Embryonic facial prominence (tissue), 1 donor: ENCODE data around the gene RANBP3L.
"Not testable (repeated sequence)": the region's sequence is repeated elsewhere in the genome, so short reads cannot be mapped to it uniquely, and the experiment has no call there.

Source experiments
- DNase-seq: peaks from one replicate; pipeline ENCODE4 v3.0.0-alpha.2; 2016; ENCODE audit errors: extremely low spot score

RANBP3L gene

DNA sequence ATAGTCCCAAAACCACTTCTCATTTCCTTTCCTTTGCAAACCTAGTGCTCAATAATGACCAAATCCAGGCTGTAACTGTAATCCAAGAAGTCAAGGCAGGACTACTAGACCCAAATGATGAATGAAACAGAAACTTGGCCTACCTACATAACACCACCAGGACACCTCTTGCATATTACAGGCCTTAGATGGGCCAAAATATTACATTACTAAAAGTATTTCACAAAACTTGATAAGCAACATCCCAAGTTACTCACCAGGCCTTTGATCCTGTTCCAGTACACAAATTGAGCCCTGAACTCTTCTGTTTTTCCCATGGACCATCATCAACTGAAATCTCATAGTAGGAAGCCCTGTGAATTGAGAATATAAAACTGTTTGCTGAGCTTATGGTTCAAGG is 94.8 kb downstream of the RANBP3L start:
- DNase-seq, result no peak

DNA sequence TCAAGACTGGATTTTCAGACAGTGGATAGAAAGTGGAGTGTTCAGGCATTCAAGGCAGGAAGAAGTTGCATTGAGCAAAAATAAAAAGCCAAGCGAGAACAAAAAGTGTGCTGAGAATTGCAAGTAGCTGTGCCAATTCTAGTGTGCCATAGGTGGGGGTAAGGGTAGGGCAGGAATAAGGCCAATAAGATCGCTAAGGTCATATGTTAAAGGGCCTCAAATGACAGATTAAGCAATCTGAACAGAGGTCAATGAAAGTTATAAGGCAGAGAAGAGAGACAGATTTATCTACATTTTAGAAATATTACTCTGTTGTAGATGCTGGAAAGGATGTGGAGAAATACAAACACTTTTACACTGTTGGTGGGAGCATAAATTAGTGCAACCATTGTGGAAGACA is 96.4 kb downstream of the RANBP3L start:
- DNase-seq, result no peak

GRCh38 chr5:36202521-36202961 is 99.2 kb downstream of the RANBP3L start:
- DNase-seq, result no peak

GRCh38 chr5:36200513-36200912 is 101.2 kb downstream of the RANBP3L start:
- DNase-seq, result no peak

- DNase-seq, result no peak
Observed at GRCh38 chr5:36199620-36200019, 102.1 kb downstream of the RANBP3L start.

DNA sequence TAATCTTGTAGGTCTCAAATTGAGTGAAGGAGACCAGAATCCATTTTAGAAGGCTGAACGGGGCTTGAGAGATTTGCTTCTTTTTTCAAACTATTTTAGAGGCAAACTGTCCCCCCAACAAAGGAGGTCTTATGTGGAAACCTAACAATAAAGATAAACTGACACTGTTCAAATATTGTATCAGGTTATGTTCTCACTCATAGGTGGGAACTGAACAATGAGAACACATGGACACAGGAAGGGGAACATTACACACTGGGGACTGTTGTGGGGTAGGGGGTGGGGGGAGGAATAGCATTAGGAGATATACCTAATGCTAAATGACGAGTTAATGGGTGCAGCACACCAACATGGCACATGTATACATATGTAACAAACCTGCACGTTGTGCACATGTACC is 102.9 kb downstream of the RANBP3L start:
- DNase-seq, result not testable (repeated sequence)
